22Rv1 (cell line): ENCODE measurements around the gene FIG4.

Experiments
- CTCF ChIP-seq: fragments of 450-650 bp; IDR thresholded peaks from 2 replicates; pipeline ENCODE4 v1.5.1; 2017; ENCODE audit warnings: mild to moderate bottlenecking
- ZFX ChIP-seq: fragments of 450-650 bp; IDR thresholded peaks from 2 replicates; pipeline ENCODE4 v1.6.1; 2017; ENCODE audit warnings: antibody characterized with exemption, borderline replicate concordance

GRCh38 chr6:109739686-109740085 lies 48.6 kb downstream of the FIG4 start:
- TF ChIP-seq CTCF (no peak), ZFX (no peak)
